HG03520 (cell line): Measurements from ENCODE around the gene BUD13.
"Not testable (repeated sequence)": the region's sequence is repeated elsewhere in the genome, so short reads cannot be mapped to it uniquely, and the experiment has no call there.

ENCODE experiments used
- ATAC-seq: cut with Tn5 transposase; IDR thresholded peaks from one replicate; pipeline ENCODE4 v1.9.1; 2021; ENCODE audit warnings: mild to moderate bottlenecking, moderate library complexity; ENCODE audit not compliant: unreplicated experiment

BUD13 gene

GRCh38 chr11:116762132-116762531 is 10.7 kb downstream of the BUD13 start:
- ATAC-seq, result no peak

- ATAC-seq, result not testable (repeated sequence)
Measured at GRCh38 chr11:116756044-116756443, 16.7 kb downstream of the BUD13 start.

DNA sequence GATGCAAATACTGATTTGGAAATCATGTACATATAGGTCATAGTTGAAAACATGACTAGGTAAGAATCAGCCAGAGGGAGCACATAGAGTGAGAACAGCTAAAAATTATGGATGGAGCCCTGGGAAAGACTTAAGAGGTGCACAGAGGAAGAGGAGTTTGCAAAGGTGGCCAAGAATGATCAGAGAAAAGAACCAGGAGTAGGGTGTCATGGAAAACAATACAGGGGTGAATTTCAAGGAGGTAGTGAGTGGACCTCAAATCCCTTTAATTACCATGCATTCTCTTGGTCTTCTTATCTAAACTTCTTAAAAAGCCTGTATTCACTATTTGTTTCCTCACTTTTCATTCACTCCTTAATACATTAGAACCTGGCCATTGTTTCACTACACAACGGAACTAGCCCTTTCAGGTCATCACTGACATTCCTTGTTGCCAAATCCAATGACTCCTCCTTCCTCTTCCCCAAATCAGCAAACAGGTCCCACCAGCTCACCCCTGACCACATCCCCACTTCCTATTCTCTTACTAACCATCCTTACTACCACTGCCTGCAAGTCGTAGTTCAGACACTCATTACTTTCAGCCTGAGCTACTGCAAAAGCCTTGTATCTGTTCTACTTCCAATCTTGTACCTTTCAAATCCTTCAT is 22.6 kb downstream of the BUD13 start:
- no peak for ATAC-seq

DNA sequence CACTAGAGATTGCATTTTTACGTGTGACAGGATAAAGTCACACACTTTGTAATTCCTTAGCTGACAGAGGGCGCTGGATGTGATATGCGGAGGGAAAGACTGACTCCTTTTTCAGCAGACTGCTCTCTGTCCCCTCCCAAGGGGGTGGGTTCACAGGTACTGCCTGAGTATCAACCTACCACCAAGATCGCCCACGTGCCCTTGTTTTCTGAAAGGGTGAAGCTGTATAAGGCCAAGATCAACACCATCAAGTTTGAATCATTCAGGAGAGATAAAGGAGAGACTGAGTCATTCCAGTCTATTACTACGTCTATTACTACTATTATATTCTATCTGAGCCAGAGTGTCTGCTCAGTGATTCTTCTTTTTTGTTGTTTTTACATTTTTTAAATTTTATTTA is 30.7 kb downstream of the BUD13 start:
- no peak for ATAC-seq

- no peak for ATAC-seq
Measured at GRCh38 chr11:116740741-116741140, 32.0 kb downstream of the BUD13 start.

- no peak for ATAC-seq
Measured at GRCh38 chr11:116738975-116739374, 33.8 kb downstream of the BUD13 start.

GRCh38 chr11:116736763-116737162 is 36.0 kb downstream of the BUD13 start:
- no peak for ATAC-seq

- no peak for ATAC-seq
Measured at GRCh38 chr11:116733969-116734508, 38.7 kb downstream of the BUD13 start.

DNA sequence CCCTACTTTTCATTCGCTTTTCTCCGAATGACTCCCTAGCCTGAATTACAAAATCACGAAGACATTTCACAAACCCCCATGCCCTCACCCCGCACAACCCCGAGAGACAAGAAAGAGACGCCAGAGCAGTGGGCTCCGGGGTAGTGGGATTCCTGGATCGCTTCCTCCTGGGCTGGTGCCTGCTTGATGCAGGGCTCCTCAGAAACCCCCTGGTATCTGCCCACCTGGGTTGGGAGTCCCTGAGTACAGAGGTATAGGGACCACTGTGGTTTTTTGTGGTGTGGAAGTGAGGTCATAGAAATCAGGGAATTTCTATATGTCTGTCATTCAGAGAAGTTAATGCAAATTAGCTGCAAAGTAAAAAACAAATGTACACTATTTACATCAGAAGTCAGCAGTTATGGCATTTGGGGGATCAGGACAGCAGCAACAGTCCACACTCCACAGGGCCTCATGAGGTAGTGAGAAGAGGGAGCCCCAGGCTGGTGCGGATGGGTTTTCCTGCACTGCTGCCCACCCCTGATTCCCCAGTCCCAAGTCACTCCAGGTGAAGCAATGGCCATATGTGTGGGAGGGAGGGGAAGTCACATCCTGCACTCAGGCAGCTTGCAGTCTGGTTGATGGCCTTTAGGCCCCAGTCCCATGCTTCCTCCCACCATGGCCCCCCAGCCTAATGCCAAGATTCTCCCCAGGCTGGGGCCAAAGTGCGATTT is 39.6 kb downstream of the BUD13 start:
- ATAC-seq, result peak; percentile 26

DNA sequence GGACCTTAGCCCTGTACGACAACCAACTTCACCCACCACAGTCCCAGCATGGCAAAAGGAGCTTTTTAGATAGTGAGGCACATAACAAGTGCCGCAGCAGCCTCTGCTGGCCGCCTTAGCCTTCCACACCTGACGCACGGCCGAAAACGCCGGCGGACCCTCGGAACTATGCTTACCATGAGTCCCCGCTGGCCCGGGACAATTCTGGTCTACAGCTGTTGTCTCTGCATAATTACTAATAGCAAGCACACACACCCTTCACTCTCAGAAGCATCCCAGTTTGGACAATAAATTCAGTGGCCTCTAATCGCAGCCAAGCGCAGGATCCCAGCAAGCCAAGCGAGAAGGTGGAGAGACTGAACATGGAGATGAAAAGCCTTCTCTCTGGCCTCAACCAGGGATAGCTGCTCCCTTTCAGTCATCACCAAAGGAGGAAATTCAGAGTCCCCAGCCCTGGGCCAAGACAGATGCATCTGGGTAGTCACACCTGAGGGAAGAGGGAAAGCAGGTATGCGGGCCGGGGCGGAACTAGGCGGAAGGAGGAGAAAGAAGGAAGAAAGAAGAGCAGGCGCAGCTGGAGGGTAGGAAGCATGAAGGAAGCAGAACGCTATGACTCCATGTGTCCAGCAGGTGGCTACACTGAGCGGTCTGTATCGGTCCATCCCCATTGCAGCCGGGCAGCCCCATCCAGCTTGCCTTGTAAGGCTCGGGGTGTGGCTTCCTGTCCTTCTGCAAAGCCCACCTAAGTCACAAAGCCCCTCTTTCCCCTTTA is 40.3 kb downstream of the BUD13 start:
- ATAC-seq, result peak; percentile 74

DNA sequence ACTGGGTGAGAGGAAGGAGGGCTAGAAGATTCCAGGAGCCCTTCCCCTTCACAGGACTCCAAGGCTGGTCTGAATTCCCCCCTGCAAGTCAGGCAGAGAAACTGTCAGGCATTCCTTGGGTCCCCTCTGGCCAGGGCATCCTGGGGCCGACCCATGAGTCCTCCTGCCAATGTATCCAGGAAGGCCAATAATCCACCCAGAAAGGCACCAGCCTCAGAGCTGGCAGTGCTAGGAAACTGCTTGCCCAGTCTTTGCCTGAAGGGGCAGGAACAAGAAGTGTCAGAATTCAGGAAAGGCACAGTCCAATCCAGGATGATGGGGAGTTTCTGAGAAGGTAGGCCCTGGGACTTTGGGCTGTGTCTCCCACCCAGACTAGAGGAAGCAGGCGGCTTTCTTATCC is 41.0 kb downstream of the BUD13 start:
- ATAC-seq, result no peak

- ATAC-seq, result no peak
Measured at GRCh38 chr11:116731097-116731761, 41.6 kb downstream of the BUD13 start.

DNA sequence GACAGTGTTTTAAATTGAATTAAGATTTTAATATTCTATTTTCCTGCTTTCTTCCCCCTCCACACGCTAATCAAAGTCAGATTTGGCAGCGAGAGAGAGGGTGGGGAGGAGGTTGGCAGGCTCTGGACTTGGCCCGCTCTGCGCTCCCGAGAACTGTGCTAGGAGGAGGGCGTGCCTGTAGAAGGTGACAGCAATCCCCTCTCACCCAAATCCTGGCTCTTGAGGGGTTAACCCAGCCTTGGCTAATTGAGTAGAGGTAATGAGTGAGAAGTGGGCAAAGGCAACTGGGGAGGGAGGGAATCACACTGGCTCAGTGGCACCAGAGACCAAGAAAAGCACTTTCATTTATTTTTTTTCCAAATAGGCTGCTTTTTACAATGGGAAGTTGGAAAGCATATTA is 42.2 kb downstream of the BUD13 start:
- ATAC-seq, result no peak

- ATAC-seq, result no peak
Measured at GRCh38 chr11:116730241-116730561, 42.6 kb downstream of the BUD13 start.

DNA sequence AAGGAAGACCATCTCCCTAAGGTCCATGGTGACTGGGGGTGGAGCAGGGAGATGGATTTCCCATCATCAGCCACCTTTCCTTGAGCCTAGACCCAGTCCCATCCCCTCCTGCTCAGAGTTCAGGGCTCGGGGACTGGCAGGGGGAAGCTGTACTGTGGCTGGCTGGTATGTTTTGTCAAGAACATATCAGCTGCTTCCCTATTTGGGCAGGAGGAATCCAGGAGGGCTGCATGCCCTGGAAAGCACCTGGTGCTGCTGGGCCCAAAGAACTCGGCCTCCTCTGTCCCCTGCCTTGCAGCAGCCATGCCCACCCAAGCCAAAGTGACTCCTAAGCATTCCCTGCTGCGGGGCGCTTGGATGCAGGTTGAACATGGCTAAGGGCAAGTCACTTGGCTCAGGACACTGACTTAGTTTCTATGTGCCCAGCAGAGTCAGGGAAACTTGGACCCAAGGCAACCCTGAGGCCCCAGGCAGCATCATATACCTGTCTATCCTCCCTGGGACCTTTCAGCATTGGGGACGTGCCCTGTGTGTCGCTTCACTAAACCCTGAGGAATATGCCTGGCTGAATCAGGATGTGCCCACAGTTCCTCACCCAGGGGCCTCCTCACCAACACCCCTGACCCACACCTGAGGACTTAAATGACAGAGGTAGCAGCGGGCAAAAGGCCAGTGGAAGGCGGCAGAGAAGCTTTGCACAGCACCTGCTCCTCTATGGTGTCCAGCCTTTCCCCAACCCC is 43.1 kb downstream of the BUD13 start:
- no peak for ATAC-seq

DNA sequence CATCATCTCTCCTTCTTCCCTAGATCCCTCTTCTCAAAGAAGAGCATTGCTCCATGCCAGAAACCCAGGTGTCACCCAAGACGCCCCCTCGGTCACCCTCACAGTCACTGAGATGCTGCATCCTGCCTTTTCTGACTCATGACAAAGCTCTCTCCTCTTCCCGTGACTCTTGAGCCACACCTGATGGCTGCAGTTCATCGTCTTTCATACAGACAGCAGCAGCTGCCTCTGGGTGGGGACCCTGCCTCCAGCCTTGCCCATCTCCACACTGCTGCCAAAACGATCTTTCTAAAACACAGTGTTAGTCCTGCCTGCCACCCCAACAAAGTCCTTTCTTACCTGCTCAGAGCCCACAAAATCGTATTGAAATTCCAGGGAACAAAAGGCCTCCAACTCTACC is 44.8 kb downstream of the BUD13 start:
- no peak for ATAC-seq

DNA sequence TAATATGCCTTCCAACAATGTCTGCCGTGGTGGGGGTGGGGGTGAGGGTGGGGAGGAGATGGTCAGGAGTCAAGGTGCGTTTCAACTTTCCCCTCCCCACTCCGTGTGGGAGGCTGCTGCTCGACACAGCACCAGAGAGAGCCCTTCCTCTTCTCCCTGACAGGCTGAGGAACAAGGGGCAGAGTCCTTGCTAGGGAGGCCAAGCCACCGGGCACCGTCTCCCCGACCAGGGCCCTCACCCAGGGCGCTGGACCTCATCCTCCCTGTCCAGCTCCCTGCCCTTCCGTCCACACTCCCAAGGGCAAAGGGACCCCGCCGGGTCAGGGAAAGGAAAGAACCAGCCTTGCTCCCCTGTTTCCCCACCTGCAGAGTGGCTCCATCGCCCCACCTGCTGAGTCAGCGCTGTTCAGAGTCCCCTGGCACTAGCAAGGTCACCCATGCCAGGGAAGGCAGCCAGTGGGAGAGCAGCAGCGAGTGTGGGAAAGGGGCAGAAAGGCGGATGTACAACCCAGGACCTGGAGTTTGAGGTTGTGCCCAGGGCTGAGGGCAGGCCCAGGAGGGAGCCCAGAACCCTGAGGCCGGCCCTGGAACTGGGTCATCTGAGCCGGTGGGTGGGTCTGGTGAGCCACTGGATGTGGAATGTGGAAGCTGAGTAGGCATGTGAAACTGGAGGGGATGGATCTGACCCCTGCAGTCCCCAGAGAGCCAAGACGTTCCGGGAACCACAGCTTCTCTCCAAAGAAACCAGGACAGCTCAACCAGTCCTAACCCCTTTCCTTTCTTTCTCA is 47.2 kb downstream of the BUD13 start:
- no peak for ATAC-seq

DNA sequence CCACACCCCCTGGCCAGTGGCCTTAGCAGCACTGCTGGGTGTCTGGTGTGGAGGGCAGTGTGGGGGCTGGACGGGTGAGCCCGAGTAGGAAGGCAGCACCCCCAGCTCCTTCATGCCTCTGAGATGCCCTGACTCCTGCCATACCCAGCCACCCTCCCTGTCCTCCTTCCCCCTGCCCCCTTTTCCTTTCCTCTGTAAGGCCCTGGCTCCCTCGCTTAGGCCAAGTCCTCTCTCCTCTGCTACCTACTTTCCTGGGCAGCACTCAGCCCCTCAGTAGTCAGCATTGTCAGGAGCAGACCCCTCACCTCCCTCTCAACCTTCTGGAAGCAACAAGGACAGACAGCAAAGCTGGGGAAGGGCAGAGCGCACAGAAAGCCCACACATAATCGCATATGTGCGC is 48.0 kb downstream of the BUD13 start:
- no peak for ATAC-seq

DNA sequence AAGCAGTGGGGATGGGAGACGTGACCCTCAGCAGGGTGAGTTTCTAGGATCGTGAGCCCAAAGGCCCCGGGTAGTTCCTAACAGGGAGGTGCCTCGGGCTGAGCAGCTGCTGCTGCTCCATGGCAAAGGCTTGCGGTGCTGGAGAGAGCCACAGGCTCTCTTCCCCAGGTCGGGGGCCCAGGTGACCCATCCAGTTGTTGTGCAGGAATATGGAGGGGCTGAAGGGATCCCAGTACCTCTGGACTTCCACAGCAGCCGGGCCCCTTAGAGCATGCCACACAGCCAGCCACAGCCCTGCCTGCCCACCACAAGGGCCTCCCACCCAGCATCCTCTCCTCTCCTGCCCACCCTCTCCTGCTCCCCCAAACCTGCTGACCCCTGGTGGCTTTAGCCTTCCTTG is 49.3 kb downstream of the BUD13 start:
- ATAC-seq, result no peak

DNA sequence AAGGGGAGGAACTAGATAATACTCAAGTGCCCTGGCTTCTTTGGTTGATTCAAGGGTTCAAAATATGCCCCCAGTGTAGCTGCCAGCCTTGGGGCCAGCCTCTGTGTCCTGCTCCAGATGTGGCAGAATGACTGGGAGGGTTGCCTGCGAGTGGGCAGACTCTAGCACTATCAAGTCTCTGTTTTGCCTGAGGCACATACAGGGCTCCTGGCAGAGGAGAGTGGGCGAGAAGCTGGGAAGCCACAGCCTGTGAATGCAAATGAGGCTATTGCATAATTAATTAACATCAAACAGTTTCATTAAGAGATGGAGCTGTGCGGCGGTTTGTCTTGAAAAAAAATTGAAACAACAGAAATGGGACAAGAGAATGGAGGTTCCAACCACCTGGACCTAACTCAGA is 50.8 kb downstream of the BUD13 start:
- no peak for ATAC-seq
